GM18511 (cell line): ENCODE results near the gene RPL4.

ENCODE experiments used
- ATAC-seq: cut with Tn5 transposase; IDR thresholded peaks from one replicate; pipeline ENCODE4 v1.9.1; 2021; ENCODE audit warnings: mild to moderate bottlenecking, moderate library complexity; ENCODE audit not compliant: unreplicated experiment

The RPL4 gene

DNA sequence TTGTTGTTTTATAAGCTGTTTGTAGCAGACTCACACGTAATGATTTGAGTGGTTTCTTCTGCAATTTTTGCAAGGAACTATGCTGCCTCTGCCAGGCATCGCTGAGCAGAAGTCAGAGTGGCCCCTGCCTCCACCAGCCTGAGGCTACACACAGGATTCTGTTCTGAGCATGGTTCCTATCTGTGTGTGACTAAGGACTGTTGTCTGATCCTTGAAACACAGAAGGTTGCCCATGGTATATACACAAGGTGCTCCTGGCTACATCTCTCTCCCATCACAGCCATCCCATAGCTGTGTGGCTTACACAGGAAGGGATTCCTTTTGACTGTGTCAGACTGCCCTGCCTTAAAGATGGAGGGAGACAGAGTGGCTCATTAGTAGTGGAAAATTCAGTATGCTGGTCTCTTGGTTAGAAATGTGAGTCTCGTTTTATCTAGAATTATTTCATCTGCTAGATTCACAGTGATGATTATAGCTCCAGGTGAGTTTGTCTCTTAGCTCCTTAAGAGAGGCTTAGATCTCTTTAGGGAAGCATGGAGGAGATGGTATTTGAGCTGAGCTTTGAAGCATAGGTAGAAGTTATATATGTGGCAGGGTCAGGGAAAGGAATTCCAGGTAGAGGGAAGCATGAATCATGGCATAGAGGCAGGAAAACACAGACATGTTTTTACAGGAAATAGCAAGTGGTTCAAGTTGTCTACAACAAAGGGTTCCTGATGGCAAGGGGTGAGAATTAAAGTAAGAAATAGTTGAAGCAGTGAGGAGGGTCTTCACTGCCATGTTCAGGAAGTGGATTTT lies 44.6 kb downstream of the RPL4 start:
- no peak for ATAC-seq

DNA sequence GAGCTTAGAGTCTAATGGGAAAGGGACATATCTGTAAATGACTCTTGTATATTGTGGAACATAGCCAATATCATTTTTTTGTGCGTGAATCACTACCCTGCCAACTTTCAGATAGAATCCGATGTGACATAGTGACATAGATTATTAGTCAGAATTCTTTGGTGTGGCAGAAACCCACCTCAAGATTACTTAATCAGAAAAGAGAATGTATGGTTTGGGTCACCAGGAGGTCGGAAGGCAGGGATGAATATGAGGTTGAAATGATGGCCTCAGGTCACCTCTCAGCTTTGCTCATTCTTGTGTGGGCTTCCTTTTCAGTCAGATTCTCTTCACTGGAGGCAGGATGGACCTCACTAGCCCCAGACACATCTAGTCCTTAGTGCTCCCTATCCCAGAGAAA lies 48.4 kb downstream of the RPL4 start:
- no peak for ATAC-seq

DNA sequence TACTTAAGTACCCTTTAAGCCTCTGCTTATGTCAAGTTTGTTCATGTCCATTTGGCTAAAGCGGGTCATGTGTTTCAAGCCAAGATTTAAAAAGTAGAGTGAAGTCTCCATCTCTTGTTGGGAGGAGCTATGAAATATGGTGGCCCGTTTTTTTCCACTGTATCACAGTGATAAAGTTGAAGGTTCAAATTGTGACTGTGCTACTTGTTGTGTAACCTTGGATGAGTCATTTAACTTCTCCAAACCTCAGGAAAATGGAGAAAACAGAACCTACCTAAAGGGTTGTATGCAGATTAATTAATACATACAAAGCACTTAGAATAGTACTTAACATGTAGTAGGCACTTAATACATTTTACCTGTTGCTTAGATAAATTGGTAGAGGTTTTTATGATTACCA lies 50.5 kb downstream of the RPL4 start:
- ATAC-seq, result no peak

DNA sequence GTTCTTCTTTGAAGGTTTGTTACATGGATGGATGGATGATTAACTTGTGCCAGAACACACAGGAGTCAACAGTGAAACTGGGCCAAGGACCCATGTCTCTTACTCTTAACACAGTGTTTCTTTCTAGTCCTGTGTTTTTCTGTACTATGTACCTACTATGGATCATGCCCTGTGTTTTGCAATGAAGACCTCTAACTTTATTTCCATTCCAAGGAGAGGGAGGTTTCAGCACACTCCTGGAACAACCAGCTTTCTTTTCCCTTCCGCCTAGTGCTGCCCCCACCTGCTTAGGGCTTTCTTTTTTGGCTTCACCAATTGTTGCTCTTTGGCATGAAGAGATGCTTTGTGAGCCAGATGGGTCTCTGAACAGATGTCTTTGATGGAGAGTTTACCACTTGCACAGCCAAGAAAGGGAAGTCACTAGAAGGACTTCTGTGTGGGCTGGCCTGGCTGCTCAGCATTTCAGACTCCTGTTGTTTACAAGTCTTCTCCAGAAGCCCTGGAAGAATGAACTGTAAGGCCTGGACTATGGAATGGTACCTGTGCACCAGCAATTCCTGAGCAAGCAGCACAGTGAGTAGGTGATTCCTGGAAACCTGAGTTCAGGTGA lies 51.6 kb downstream of the RPL4 start:
- ATAC-seq, result no peak

DNA sequence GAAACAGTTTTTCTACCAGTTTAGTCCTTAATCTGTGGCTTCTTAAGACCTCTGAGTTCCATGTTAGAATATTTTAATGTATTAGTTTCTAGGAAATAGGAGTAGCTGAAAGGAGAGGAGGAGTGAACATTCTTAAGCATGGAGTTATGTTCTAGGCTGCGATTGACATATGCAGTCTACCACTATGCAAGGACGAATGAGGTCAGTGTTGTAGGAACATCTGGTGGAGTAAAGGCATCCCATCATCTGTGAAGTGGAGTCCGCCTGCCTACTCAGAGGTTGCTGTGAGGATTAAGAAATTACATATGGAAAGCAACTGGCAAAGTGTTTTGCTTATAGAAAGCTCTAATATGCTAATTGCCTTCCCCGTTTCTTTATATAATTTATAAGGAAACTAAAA lies 52.2 kb downstream of the RPL4 start:
- ATAC-seq, result no peak
